CD14-positive monocyte (primary cell): ENCODE results near the gene EML4. TPM values are rescaled to one million over a fixed set of nuclear protein-coding genes. Genes with fewer than 3 reads are reported as not detected.

Source experiments
- DNase-seq, 3 donors: peaks; one replicate each; pipeline ENCODE4 v3.0.0-alpha.2; 2011 to 2022
- H2AFZ ChIP-seq: 2 replicates; pipeline ENCODE4 v1.6.0; 2012; ENCODE audit warnings: mild to moderate bottlenecking, low read depth, low read length, inconsistent platforms; ENCODE audit not compliant: insufficient read depth, poor library complexity, severe bottlenecking
- H3K27ac ChIP-seq, 2 donors: 1 replicate in 1 of 2; 2 replicates in 1 of 2; pipeline ENCODE4 v1.5.1; 2012 to 2013; ENCODE audit warnings: low read length in 2 of 2, control low read depth in 1 of 2, inconsistent platforms in 1 of 2, low read depth in 1 of 2, mild to moderate bottlenecking in 1 of 2
- H3K27me3 ChIP-seq, 2 donors: one replicate each; pipeline versions ENCODE4 v1.6.0 to v1.6.1; 2011 to 2013; ENCODE audit warnings: low read length in 2 of 2; ENCODE audit not compliant: control insufficient read depth in 2 of 2, insufficient read depth in 2 of 2
- H3K36me3 ChIP-seq, 2 donors: replicated peaks in 1 of 2; 1 replicate in 1 of 2; 2 replicates in 1 of 2; pipeline versions ENCODE4 v1.5.1 to v1.6.1; 2012 to 2013; ENCODE audit warnings: low read length in 2 of 2, control low read depth in 1 of 2, inconsistent platforms in 1 of 2, mild to moderate bottlenecking in 1 of 2; ENCODE audit not compliant: insufficient read depth in 2 of 2, control insufficient read depth in 1 of 2
- H3K4me1 ChIP-seq, 2 donors: 1 replicate in 1 of 2; 2 replicates in 1 of 2; pipeline versions ENCODE4 v1.5.1 to v1.6.1; 2012 to 2013; ENCODE audit warnings: low read length in 2 of 2, control low read depth in 1 of 2, inconsistent platforms in 1 of 2, mild to moderate bottlenecking in 1 of 2, moderate library complexity in 1 of 2; ENCODE audit not compliant: insufficient read depth in 2 of 2, control insufficient read depth in 1 of 2
- H3K4me2 ChIP-seq: replicated peaks from 2 replicates; pipeline ENCODE3; 2012; ENCODE audit warnings: low read length, moderate library complexity, mild to moderate bottlenecking; ENCODE audit not compliant: poor library complexity, severe bottlenecking; ENCODE audit errors: extremely low read depth
- H3K4me3 ChIP-seq, 3 experiments: fragments of 200-600 bp in 1 of 3; sonication (generic) in 1 of 3; replicated peaks in 1 of 3; 1 replicate in 2 of 3; 2 replicates in 1 of 3; pipeline ENCODE4 v1.5.1; 2011 to 2013; ENCODE audit warnings: low read length in 3 of 3, mild to moderate bottlenecking in 3 of 3, control low read depth in 2 of 3, low read depth in 2 of 3, inconsistent platforms in 1 of 3, moderate library complexity in 1 of 3
- H3K79me2 ChIP-seq: 2 replicates; pipeline ENCODE4 v1.6.0; 2012; ENCODE audit warnings: mild to moderate bottlenecking, control low read depth, inconsistent platforms, low read length, moderate library complexity; ENCODE audit not compliant: insufficient read depth
- H3K9ac ChIP-seq: 2 replicates; pipeline ENCODE4 v1.6.0; 2017; ENCODE audit warnings: low read length, mild to moderate bottlenecking; ENCODE audit not compliant: insufficient read depth, poor library complexity, severe bottlenecking
- H3K9me3 ChIP-seq, 2 donors: replicated peaks in 1 of 2; 1 replicate in 1 of 2; 2 replicates in 1 of 2; pipeline versions ENCODE4 v1.5.1 to v1.6.1; 2012 to 2013; ENCODE audit warnings: low read length in 2 of 2, control low read depth in 1 of 2; ENCODE audit not compliant: control insufficient read depth in 1 of 2, insufficient read depth in 1 of 2
- H4K20me1 ChIP-seq: 2 replicates; pipeline ENCODE4 v1.6.0; 2012; ENCODE audit warnings: mild to moderate bottlenecking, low read length, control low read depth, moderate library complexity; ENCODE audit not compliant: insufficient read depth
- H3K27ac Mint-ChIP-seq, 7 donors: one replicate each; pipeline ENCODE4 v1.8.0; 2020; ENCODE audit warnings: mild to moderate bottlenecking in 7 of 7, mixed read lengths in 7 of 7, moderate library complexity in 6 of 7, inconsistent platforms in 2 of 7
- H3K27me3 Mint-ChIP-seq, 3 donors: one replicate each; pipeline ENCODE4 v1.8.0; 2021 to 2022; ENCODE audit warnings: low read depth in 3 of 3, mild to moderate bottlenecking in 3 of 3, mixed read lengths in 3 of 3, moderate library complexity in 3 of 3, inconsistent platforms in 1 of 3
- H3K36me3 Mint-ChIP-seq, 2 donors: one replicate each; pipeline ENCODE4 v1.8.0; 2020; ENCODE audit warnings: mixed read lengths in 2 of 2, inconsistent platforms in 1 of 2, mild to moderate bottlenecking in 1 of 2
- H3K4me1 Mint-ChIP-seq: one replicate; pipeline ENCODE4 v1.8.0; 2020; ENCODE audit warnings: mild to moderate bottlenecking, mixed read lengths
- H3K4me3 Mint-ChIP-seq, 2 donors: one replicate each; pipeline ENCODE4 v1.8.0; 2020; ENCODE audit warnings: mild to moderate bottlenecking in 2 of 2, mixed read lengths in 2 of 2, moderate library complexity in 1 of 2
- H3K9me3 Mint-ChIP-seq, 7 donors: one replicate each; pipeline ENCODE4 v1.8.0; 2020 to 2022; ENCODE audit warnings: mixed read lengths in 7 of 7, mild to moderate bottlenecking in 6 of 7, moderate library complexity in 6 of 7, inconsistent platforms in 2 of 7
- WGBS: methylation state at CpG from one replicate; pipeline ENCODE4 v1.1.5; 2013; ENCODE audit warnings: missing lambda C conversion rate; ENCODE audit not compliant: insufficient coverage; 5-methylcytosine and 5-hydroxymethylcytosine counted together
- intact Hi-C, 2 donors: fragments of 100-400 bp; cut with micrococcal nuclease; formaldehyde crosslinking; loops; one replicate each; pipeline versions ENCODE4 v1.15.0 to v1.15.1; 2023
- polyA plus RNA-seq, 3 donors: library from polyadenylated mRNA; depleted of rRNA in 1 of 3; unstranded in 2 of 3; stranded (reverse) in 1 of 3; fragments of 300-500 nt in 2 of 3; fragments of >200 nt in 1 of 3; fragmentation: Illumina TruSeq in 2 of 3; gene quantifications; 1 replicate in 2 of 3; 2 replicates in 1 of 3; pipeline ENCODE4 v1.2.3, GENCODE V29; 2012 to 2021
- TF ChIP-seq, protein P1 (sequence below): fragments of 200-600 bp; IDR thresholded peaks from one replicate; pipeline ENCODE4 v1.8.0; 2022; ENCODE audit warnings: antibody characterized with exemption, mild to moderate bottlenecking

EML4 gene
- polyA plus RNA-seq, 3 donors: 11.5 to 24.3 (median 15.0) TPM

DNA sequence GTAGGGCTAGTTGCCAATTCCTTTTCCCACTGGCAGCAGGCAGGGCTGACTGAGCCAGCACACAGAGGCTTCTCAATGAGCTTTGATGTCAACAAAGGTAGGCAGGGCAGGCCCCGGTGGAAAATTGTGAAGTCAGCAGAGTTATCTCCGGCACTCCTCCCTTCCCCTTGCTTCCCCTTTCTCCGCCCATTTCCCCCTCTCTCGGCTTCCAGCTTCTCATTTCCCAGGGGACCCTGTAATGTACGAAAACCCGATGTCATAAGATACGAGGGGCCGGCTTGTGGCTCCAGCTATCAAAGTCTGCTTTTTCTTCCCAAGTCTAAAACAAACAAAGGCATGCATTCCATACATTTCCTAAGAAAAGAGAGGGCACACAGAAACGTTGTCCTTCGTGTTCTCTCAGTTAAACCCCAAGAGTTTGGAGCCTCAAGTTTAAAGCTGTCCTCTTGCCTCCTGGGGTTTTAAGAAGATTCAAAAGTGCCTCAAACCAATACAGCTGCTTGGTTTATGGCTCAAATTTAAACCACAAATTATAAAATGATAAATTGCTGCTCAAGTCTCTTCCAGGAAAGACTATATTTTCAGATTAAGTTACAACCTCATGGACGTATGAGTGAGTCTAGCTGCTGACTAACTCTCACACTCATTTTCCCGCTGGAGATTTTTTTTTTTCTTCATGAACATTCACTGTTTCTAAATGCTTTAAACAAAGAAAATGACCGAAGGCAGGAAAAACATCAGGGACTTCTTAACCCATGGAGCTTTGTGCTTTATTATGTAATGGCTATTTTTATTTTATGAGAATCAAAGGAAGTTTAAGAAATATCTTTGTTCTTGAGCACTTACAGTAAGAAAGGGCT is 27.2 kb upstream of the EML4 start:
- H3K4me2 ChIP-seq: peak overlapping the region; percentile 68
- H4K20me1 ChIP-seq: no peaks in the 10 kb centered on the region
- H3K9me3 Mint-ChIP-seq: no peaks in the 10 kb centered on the region
- no peaks in the 10 kb centered on the region for H3K36me3 Mint-ChIP-seq
- intact Hi-C loops: no loop called here
- DNase-seq: peak; percentile 23 to 71 (median 62)
- H3K27me3 Mint-ChIP-seq: peaks cover 2 to 22% (median 6%) of the 10 kb centered on the region in 3 donors
- H3K4me3 Mint-ChIP-seq: peak overlapping the region; percentile 58 to 87
- no peak overlapping the region for H3K9ac ChIP-seq
- peaks cover 31% of the 10 kb centered on the region for H3K4me1 Mint-ChIP-seq
- peak overlapping the region; percentile 55 for H2AFZ ChIP-seq
- H3K36me3 ChIP-seq: no peaks in the 10 kb centered on the region
- H3K27me3 ChIP-seq: no peaks in the 10 kb centered on the region
- peak overlapping the region in 1 of 2 donors; percentile 62 for H3K27ac ChIP-seq
- H3K79me2 ChIP-seq: no peaks in the 10 kb centered on the region
- WGBS: 0% methylated on average over 10 of the region's 13 CpGs
- H3K27ac Mint-ChIP-seq: peak overlapping the region in 6 of 7 donors; percentile 33 to 90 (median 72)
- no peaks in the 10 kb centered on the region for H3K9me3 ChIP-seq
- peaks cover 27 to 32% of the 10 kb centered on the region in 2 donors for H3K4me1 ChIP-seq
- H3K4me3 ChIP-seq: peak overlapping the region in 2 of 3 experiments; percentile 31 to 59
- TF ChIP-seq, protein P1, sequence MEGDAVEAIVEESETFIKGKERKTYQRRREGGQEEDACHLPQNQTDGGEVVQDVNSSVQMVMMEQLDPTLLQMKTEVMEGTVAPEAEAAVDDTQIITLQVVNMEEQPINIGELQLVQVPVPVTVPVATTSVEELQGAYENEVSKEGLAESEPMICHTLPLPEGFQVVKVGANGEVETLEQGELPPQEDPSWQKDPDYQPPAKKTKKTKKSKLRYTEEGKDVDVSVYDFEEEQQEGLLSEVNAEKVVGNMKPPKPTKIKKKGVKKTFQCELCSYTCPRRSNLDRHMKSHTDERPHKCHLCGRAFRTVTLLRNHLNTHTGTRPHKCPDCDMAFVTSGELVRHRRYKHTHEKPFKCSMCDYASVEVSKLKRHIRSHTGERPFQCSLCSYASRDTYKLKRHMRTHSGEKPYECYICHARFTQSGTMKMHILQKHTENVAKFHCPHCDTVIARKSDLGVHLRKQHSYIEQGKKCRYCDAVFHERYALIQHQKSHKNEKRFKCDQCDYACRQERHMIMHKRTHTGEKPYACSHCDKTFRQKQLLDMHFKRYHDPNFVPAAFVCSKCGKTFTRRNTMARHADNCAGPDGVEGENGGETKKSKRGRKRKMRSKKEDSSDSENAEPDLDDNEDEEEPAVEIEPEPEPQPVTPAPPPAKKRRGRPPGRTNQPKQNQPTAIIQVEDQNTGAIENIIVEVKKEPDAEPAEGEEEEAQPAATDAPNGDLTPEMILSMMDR: no peak

DNA sequence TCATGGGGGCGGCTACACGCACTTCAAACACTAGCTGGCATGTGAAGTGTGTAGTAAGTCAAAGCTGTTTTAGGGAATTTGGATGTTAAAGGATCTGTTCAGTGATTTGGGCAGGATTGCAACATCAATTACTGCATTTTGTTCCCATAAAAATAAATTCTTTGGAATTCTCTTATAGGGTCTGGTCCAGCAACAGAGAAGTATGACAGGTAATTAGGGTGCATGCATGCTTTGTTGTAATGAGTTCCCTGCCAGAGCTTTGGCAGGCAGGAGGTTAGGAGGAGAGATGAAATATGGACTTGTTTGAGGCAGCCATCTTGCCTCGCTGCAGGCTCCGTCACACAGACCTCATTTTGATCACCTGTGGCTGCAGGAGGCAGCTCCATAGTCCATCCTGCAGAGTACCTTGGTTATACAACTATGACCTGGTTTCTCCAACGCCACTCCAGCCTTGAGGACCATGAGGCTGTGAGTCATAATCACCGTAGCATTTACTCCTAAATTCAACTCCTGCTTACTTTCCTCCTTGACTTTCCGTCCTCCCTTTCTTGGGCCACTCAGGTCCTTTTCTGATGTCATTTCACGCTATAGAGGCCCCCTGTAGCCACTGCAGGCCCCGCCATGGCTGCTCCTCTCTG is 26.5 kb upstream of the EML4 start:
- DNase-seq: no peak
- Histone ChIP-seq H3K36me3 (no peaks in the 10 kb centered on the region), H3K27ac (no peak overlapping the region), H3K9ac (no peak overlapping the region), H4K20me1 (no peaks in the 10 kb centered on the region), H3K27me3 (no peaks in the 10 kb centered on the region), H3K79me2 (no peaks in the 10 kb centered on the region), H3K9me3 (no peaks in the 10 kb centered on the region), H2AFZ (no peak overlapping the region), H3K4me1 (peaks cover 22 to 24% of the 10 kb centered on the region in 2 donors), H3K4me2 (peak overlapping the region; percentile 68), H3K4me3 (no peak overlapping the region)
- intact Hi-C loops: no loop called here
- Mint-ChIP-seq H3K27ac (peak overlapping the region in 1 of 7 donors; percentile 5), H3K4me1 (peaks cover 23% of the 10 kb centered on the region), H3K9me3 (no peaks in the 10 kb centered on the region), H3K4me3 (no peak overlapping the region), H3K36me3 (no peaks in the 10 kb centered on the region), H3K27me3 (peaks cover 0 to 16% (median 6%) of the 10 kb centered on the region in 3 donors)
- TF ChIP-seq, protein P1: no peak
- WGBS: 93% methylated on average over 5 of the region's 9 CpGs
